Measurements from ENCODE around the gene KSR1.

Gene KSR1

DNA sequence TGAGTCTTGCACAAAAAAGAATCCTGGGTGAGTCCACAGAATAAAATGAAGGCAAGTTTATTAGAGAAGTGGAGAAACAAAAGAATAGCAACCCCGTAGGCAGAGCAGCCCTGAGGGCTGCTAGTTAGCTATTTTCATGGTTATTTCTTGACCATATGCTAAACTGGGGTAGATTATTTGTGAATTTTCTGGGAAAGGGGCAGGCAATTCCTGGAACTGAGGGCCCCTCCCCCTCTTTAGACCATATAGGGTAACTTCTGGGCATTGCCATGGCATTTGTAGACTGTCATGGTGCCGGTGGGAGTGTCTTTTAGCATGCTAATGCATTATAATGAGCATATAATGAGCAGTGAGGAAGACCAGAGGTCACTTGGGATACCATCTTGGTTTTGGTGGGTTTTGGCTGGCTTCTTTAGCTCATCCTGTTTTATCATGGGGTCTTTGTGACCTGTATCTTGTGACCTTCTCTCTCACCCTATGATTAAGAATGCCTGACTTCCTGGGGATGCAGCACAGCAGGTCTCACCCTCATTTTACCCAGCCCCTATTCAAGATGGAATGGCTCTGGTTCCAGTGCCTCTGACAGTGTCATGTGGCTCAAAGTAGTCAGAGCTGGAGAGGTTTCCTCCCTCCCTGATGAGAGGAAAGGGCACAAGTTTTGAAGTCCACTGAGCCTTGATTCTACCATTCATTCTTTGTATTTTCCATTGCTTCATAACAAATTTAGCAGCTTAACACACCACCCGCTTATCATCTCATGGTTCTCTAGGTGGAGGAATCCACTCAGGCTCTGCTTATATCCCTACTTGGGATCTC lies 119.1 kb downstream of the KSR1 start:
- no peak for DNase-seq (ENCODE audit: extremely low read depth, low read depth)
- TF ChIP-seq, protein P1, sequence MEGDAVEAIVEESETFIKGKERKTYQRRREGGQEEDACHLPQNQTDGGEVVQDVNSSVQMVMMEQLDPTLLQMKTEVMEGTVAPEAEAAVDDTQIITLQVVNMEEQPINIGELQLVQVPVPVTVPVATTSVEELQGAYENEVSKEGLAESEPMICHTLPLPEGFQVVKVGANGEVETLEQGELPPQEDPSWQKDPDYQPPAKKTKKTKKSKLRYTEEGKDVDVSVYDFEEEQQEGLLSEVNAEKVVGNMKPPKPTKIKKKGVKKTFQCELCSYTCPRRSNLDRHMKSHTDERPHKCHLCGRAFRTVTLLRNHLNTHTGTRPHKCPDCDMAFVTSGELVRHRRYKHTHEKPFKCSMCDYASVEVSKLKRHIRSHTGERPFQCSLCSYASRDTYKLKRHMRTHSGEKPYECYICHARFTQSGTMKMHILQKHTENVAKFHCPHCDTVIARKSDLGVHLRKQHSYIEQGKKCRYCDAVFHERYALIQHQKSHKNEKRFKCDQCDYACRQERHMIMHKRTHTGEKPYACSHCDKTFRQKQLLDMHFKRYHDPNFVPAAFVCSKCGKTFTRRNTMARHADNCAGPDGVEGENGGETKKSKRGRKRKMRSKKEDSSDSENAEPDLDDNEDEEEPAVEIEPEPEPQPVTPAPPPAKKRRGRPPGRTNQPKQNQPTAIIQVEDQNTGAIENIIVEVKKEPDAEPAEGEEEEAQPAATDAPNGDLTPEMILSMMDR (IDR thresholded peaks at IDR 0.05; ENCODE audit: low read depth, low read length, missing control alignments): no peak

DNA sequence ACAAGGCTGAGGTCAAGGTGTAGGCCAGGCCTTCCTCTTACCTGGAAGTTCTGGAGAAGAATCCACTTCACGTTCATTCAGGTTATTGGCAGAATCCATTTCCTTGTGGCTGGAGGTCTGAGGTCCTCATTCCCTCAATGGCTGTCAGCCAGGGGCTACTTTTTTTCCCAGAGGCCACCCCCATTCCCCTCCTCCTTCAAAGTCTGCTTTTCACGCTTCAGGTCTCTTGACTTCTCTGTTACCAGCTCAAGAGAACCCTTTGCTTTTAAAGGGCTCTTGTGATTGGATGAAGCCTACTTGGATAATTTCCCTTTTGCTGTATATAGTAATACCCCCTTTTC lies 119.6 kb downstream of the KSR1 start:
- no peak for DNase-seq (ENCODE audit: extremely low read depth, low read depth)
- no peak overlapping the region for H3K4me3 ChIP-seq (replicated peaks; ENCODE audit: low read depth, low read length)
- TF ChIP-seq, protein P1 (IDR thresholded peaks at IDR 0.05; ENCODE audit: low read depth, low read length, missing control alignments): no peak

More for the DNA sequence above, 119.1 kb downstream of the KSR1 start:
- no peak overlapping the region for H3K4me3 ChIP-seq (replicated peaks; ENCODE audit: low read depth, low read length)

DNA sequence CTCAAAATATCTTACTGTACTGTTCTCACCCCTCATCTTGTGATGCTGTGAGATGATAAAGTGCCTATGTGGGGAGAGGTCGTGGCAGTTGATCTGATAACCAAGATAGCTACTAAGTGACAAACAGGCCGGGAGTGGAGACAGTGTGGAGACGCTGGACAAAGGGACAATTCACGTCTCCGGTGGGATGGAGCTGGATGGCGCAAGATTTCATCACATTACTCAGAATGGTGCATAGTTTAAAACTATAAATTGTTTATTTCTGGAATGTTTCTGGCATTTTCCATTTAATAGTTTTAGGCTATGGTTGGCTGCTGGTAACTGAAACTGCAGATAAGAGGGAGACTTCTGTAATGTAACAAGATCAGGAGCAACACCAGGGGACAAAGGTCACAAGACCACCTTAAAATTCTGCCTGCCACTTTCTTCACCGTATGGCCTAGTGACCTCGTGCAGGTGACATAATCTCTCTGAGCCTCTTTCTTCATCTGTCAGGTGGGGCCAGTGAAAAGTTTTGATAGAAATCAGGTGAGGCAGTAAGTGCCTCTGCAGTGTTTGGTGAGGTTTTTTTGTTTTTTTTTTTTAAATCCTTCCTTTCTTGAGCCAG lies 120.3 kb downstream of the KSR1 start:
- no peak for DNase-seq (ENCODE audit: extremely low read depth, low read depth)
- H3K4me3 ChIP-seq (replicated peaks; ENCODE audit: low read depth, low read length): no peak overlapping the region
- TF ChIP-seq, protein P1 (IDR thresholded peaks at IDR 0.05; ENCODE audit: low read depth, low read length, missing control alignments): no peak

DNA sequence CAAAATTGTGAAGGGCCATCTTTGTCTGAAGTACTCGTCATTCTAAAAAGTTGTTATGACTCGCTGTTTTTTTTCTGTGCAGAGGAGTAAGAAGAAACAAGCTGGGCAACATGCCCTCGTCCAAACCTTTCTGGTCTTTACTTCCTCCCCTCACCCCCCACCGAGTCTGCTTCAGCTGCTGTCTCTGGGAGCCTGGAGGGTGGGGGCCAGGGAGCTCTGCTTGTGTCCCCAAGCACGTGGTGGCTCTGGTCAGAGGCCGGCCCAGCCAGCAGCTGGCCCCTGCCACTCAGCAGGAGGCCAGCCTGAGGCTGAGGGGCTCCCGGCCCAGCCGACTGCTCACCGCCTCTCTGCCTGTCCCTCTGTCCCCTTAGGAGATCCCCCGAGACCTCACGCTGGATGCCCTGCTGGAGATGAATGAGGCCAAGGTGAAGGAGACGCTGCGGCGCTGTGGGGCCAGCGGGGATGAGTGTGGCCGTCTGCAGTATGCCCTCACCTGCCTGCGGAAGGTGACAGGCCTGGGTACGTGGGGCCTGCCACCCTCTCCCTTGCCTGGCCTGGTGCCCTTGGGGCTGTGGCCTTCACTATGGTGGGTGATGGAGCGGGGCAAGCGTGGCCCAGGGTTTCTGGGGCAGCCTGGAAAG lies 121.0 kb downstream of the KSR1 start:
- no peak for DNase-seq (ENCODE audit: extremely low read depth, low read depth)
- TF ChIP-seq, protein P1 (IDR thresholded peaks at IDR 0.05; ENCODE audit: low read depth, low read length, missing control alignments): no peak
- no peak overlapping the region for H3K4me3 ChIP-seq (replicated peaks; ENCODE audit: low read depth, low read length)

DNA sequence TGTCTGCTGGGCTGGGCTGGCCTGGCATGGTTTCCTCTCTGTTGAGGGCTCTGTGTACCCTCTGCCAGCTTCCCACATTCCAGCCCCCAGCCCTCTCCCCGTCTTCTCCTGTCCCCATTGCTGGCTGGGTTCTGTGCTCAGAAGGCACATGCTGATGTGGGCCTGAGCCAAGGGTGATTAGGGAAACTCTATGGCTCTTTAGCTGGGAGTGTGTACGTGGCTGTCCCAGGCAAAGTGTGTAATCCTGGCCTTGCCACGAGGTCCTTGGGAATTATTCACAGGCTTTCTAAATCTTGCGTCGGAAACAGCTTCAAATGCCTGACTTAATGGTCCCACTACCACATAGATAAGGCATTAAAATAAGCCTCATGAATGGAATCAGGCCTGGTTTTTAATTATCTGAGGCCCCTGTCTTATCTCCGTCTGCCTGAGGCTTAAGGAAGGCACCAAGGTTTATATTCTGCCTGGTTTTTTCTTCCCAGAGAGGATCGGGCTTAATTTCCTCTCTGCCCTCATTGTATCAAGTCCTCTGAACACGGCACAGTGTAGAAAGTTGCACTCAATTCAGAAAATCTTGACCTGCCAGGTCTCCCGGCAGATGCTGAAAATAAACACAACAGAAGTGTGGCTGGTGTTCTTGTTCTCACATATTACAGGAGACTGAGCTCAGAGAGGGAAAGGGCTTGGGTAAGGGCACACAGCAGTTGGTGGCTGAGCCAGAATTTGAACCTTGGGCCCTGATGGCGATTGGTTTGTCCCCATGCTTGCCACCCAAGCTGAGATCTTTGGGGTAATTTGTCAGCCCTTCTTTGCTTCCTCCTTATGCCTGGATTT lies 121.9 kb downstream of the KSR1 start:
- no peak for DNase-seq (ENCODE audit: extremely low read depth, low read depth)
- H3K4me3 ChIP-seq (replicated peaks; ENCODE audit: low read depth, low read length): no peak overlapping the region
- TF ChIP-seq, protein P1 (IDR thresholded peaks at IDR 0.05; ENCODE audit: low read depth, low read length, missing control alignments): no peak

DNA sequence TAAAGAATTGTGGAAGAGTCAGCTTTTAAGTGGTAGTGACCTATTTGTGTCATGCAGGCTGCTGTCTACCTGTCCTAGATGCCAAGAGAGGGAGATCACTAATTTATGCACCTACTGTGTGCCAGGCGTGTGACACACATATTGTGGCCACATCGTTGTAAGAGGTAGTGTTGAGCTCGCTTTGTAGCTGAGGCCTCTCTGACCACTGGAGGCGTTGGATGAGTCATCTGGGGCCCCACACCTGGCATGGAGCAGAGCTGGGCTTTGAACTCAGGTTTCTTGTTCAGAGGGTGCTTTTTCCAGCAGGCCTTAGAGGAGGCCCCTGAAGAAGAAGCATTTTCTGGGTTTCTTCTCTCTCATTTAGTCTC lies 122.5 kb downstream of the KSR1 start:
- TF ChIP-seq, protein P1 (IDR thresholded peaks at IDR 0.05; ENCODE audit: low read depth, low read length, missing control alignments): no peak
- no peak for DNase-seq (ENCODE audit: extremely low read depth, low read depth)
- no peak overlapping the region for H3K4me3 ChIP-seq (replicated peaks; ENCODE audit: low read depth, low read length)
